GM12878 (cell line): ENCODE results near the gene INO80C. TPM values are rescaled to one million over a fixed set of nuclear protein-coding genes. Genes with fewer than 3 reads are reported as not detected.

Experiments
- ATAC-seq: fragments of 200-7000 bp; cut with Tn5 transposase; 3 replicates; pipeline ENCODE4 v1.9.1; 2020; ENCODE audit warnings: mild to moderate bottlenecking, moderate library complexity
- BruUV-seq: library from RNA; stranded (reverse); fragments of 400-500 nt; replicated peaks from 2 replicates; lab custom pipeline; 2021; lab: Mats Ljungman, UMichigan
- CTCF ChIA-PET: fragments of 300-600 bp; sonication (Branson Sonifier 250); formaldehyde crosslinking; extraction: SDS; loops from one replicate; lab custom pipeline; 2021; ENCODE audit warnings: inconsistent platforms; lab: Yijun Ruan, JAX
- POLR2A ChIA-PET: fragments of 350-600 bp; formaldehyde crosslinking; extraction: SDS; loops from one replicate; lab custom pipeline; 2021; ENCODE audit warnings: inconsistent platforms; lab: Charles Lee
- RAD21 ChIA-PET: fragments of 300-600 bp; sonication (Branson Sonifier 250); formaldehyde crosslinking; loops from one replicate; lab custom pipeline; 2023; ENCODE audit warnings: antibody characterized with exemption; ENCODE audit not compliant: unreplicated experiment; lab: Charles Lee
- SMC1A ChIA-PET: fragments of 300-600 bp; sonication (Branson Sonifier 250); formaldehyde crosslinking; loops from one replicate; lab custom pipeline; 2023; ENCODE audit not compliant: unreplicated experiment, uncharacterized antibody; lab: Charles Lee
- DNase-seq: peaks from one replicate; pipeline ENCODE4 v3.0.0-alpha.2; 2011; ENCODE audit warnings: low read depth, low spot score
- FAIRE-seq: peaks from 3 replicates; lab custom pipeline; 2011; peaks lifted over from hg19 to GRCh38; lab: Jason Lieb, UNC
- H2AFZ ChIP-seq: 2 replicates; pipeline ENCODE4 v1.6.0; 2011; ENCODE audit warnings: low read depth, low read length, control low read depth; ENCODE audit not compliant: control insufficient read depth
- H3K27ac ChIP-seq: 2 replicates; pipeline ENCODE4 v1.5.1; 2011; ENCODE audit warnings: control low read depth; ENCODE audit not compliant: control insufficient read depth, insufficient read depth
- H3K27me3 ChIP-seq, 2 experiments: replicated peaks in 1 of 2; 2 replicates each; pipeline versions ENCODE4 v1.6.0 to v1.6.1; 2011; ENCODE audit warnings: low read length in 1 of 2; ENCODE audit not compliant: control insufficient read depth in 2 of 2, insufficient read depth in 2 of 2
- H3K36me3 ChIP-seq, 2 experiments: 2 replicates each; pipeline ENCODE4 v1.5.1; 2011; ENCODE audit warnings: low read length in 1 of 2; ENCODE audit not compliant: control insufficient read depth in 2 of 2, insufficient read depth in 2 of 2
- H3K4me1 ChIP-seq: 2 replicates; pipeline ENCODE4 v1.6.1; 2011; ENCODE audit warnings: mild to moderate bottlenecking, low read length, moderate library complexity, mixed read lengths; ENCODE audit not compliant: control insufficient read depth, insufficient read depth
- H3K4me2 ChIP-seq: 2 replicates; pipeline ENCODE4 v1.6.0; 2011; ENCODE audit warnings: control low read depth; ENCODE audit not compliant: control insufficient read depth, insufficient read depth
- H3K4me3 ChIP-seq: fragments of 200-600 bp; sonication (generic); 2 replicates; pipeline ENCODE4 v1.5.1; 2016
- H3K79me2 ChIP-seq: 2 replicates; pipeline ENCODE4 v1.6.0; 2011; ENCODE audit warnings: low read length; ENCODE audit not compliant: control insufficient read depth, insufficient read depth
- H3K9ac ChIP-seq: 2 replicates; pipeline ENCODE4 v1.8.0; 2011; ENCODE audit warnings: low read length, control low read depth, mixed read lengths; ENCODE audit not compliant: control insufficient read depth, insufficient read depth
- H3K9me3 ChIP-seq: replicated peaks from 3 replicates; pipeline ENCODE4 v1.5.1; 2011; ENCODE audit warnings: mild to moderate bottlenecking, low read length; ENCODE audit not compliant: control insufficient read depth, insufficient read depth
- H4K20me1 ChIP-seq: 2 replicates; pipeline ENCODE4 v1.6.0; 2011; ENCODE audit not compliant: control insufficient read depth, insufficient read depth
- BACH1 ChIP-seq: fragments of 450-650 bp; IDR thresholded peaks from 2 replicates; pipeline ENCODE4 v1.6.1; 2017; ENCODE audit warnings: mild to moderate bottlenecking, borderline replicate concordance
- CBX3 ChIP-seq: fragments of 200-600 bp; sonication (generic); IDR thresholded peaks from 2 replicates; pipeline ENCODE4 v1.6.1; 2016; ENCODE audit warnings: low read depth, borderline replicate concordance
- DPF2 ChIP-seq: fragments of 450-650 bp; IDR thresholded peaks from 2 replicates; pipeline ENCODE4 v1.6.1; 2017; ENCODE audit warnings: mild to moderate bottlenecking
- HCFC1 ChIP-seq: fragments of 150-350 bp; IDR thresholded peaks from 2 replicates; pipeline ENCODE4 v1.6.1; 2014; ENCODE audit warnings: low read length
- HDAC2 ChIP-seq: fragments of 200-600 bp; sonication (generic); IDR thresholded peaks from 2 replicates; pipeline ENCODE4 v1.6.1; 2017
- IRF3 ChIP-seq: fragments of 450-650 bp; IDR thresholded peaks from 2 replicates; pipeline ENCODE4 v1.6.1; 2014; ENCODE audit warnings: mild to moderate bottlenecking
- LARP7 ChIP-seq: fragments of 450-650 bp; IDR thresholded peaks from 2 replicates; pipeline ENCODE4 v1.6.1; 2017; ENCODE audit warnings: mild to moderate bottlenecking
- MYC ChIP-seq: IDR thresholded peaks from 2 replicates; pipeline ENCODE4 v1.6.1; 2011; ENCODE audit warnings: mild to moderate bottlenecking, low read length, moderate library complexity, inconsistent platforms; ENCODE audit not compliant: insufficient read depth, insufficient replicate concordance, insufficient read length, severe bottlenecking
- NFXL1 ChIP-seq: fragments of 450-650 bp; IDR thresholded peaks from 2 replicates; pipeline ENCODE4 v1.6.1; 2017; ENCODE audit warnings: antibody characterized with exemption, mild to moderate bottlenecking, borderline replicate concordance
- NFYB ChIP-seq: IDR thresholded peaks from 2 replicates; pipeline ENCODE4 v1.6.1; 2011; ENCODE audit warnings: low read depth, mild to moderate bottlenecking, low read length, improper control_type of control experiment, moderate library complexity; ENCODE audit not compliant: insufficient read depth
- TCF12 ChIP-seq: IDR thresholded peaks from 2 replicates; pipeline ENCODE4 v1.6.1; 2011; ENCODE audit warnings: low read depth, mild to moderate bottlenecking, low read length
- ZBTB4 ChIP-seq: fragments of 450-650 bp; formaldehyde crosslinking; IDR thresholded peaks from 2 replicates; pipeline ENCODE4 v1.4.0; 2022; ENCODE audit warnings: mild to moderate bottlenecking, moderate library complexity
- ZBTB40 ChIP-seq: fragments of 450-650 bp; IDR thresholded peaks from 2 replicates; pipeline ENCODE4 v1.6.1; 2016; ENCODE audit warnings: mild to moderate bottlenecking, moderate library complexity, borderline replicate concordance
- ZSCAN29 ChIP-seq: fragments of 450-650 bp; IDR thresholded peaks from 2 replicates; pipeline ENCODE4 v1.6.1; 2017; ENCODE audit warnings: mild to moderate bottlenecking, moderate library complexity
- WGBS: methylation state at CpG from one replicate; pipeline ENCODE4 v1.1.6; 2016; ENCODE audit warnings: low lambda C conversion rate; ENCODE audit not compliant: insufficient replicate concordance, insufficient coverage; ENCODE audit errors: missing lambda C conversion rate; 5-methylcytosine and 5-hydroxymethylcytosine counted together
- in situ Hi-C: fragments of 300-500 bp; cut with MboI; formaldehyde crosslinking; loops from 9 replicates; pipeline ENCODE4 v1.14.3; 2018; ENCODE audit warnings: mixed read lengths
- intact Hi-C: fragments of 100-400 bp; cut with micrococcal nuclease; formaldehyde crosslinking; loops from one replicate; pipeline ENCODE4 v1.14.2; 2022; ENCODE audit not compliant: unreplicated experiment
- polyA plus RNA-seq, 11 experiments: library from polyadenylated mRNA; depleted of rRNA in 4 of 11; unstranded in 6 of 11; stranded (reverse) in 5 of 11; fragments of >200 nt; fragmentation: Nextera tagmentation in 4 of 11; fragmentation: Illumina TruSeq in 1 of 11; extraction: Ambion mirVana in 4 of 11; extraction: Trizol in 1 of 11; gene quantifications; 1 replicate in 1 of 11; 2 replicates in 10 of 11; pipeline versions ENCODE4 v1.2.1 to v1.2.3, GENCODE V29; 2011 to 2016; ENCODE audit warnings: inconsistent platforms in 2 of 11, missing spikeins in 2 of 11, low read depth in 1 of 11
- total RNA-seq, 4 experiments: library from RNA; depleted of rRNA in 3 of 4; stranded (reverse); fragments of >200 nt in 3 of 4; fragmentation: Illumina TruSeq in 1 of 4; extraction: Trizol in 1 of 4; gene quantifications; 2 replicates each; pipeline versions ENCODE4 v1.2.1 to v1.2.3, GENCODE V29; 2013 to 2021

INO80C gene
- total and polyA plus RNA-seq, 10 of the 15 experiments (the other 5 are each of a cell fraction or from before 2014, with no cell fraction given) = 9.9 to 43.2 (median 30.1) TPM

- Histone ChIP-seq H3K36me3 (no peaks in the 10 kb centered on the region), H3K4me2 (no peak overlapping the region), H3K27me3 (no peaks in the 10 kb centered on the region), H3K9ac (no peak overlapping the region), H2AFZ (no peak overlapping the region), H3K9me3 (no peaks in the 10 kb centered on the region; the same call in 1 of the 3 replicates), H3K4me3 (no peak overlapping the region), H3K79me2 (no peaks in the 10 kb centered on the region), H3K27ac (no peak overlapping the region), H3K4me1 (no peaks in the 10 kb centered on the region), H4K20me1 (no peaks in the 10 kb centered on the region)
- 57% methylated on average over 3 of the region's 3 CpGs for WGBS
- POLR2A ChIA-PET = interaction anchor here (1.1 kb wide), 1 partner anchor 9 kb away, joined by 4 read pairs; no protein-coding TSS in a partner anchor
- in situ Hi-C loops (no loop called here), intact Hi-C loops (no loop called here)
- RAD21 ChIA-PET = no interaction called here
- FAIRE-seq (no peak), DNase-seq (no peak), ATAC-seq (no peak)
- no TSS peak for BruUV-seq
- SMC1A ChIA-PET = interaction anchor here (0.5 to 1.8 kb wide), 9 partner anchors 9 to 322 kb away, joined by 3 to 5 read pairs (median 3); partner anchors contain the start of gene INO80C
- CTCF ChIA-PET = interaction anchor here (0.9 to 1.5 kb wide), 2 partner anchors 10 to 13 kb away, joined by 3 to 7 read pairs; no protein-coding TSS in a partner anchor
- no peak for TF ChIP-seq TCF12
- TF ChIP-seq IRF3 = no peak
- no peak for TF ChIP-seq MYC
- TF ChIP-seq HDAC2 = no peak
- TF ChIP-seq LARP7 = no peak
- no peak for TF ChIP-seq CBX3
- no peak for TF ChIP-seq HCFC1
- no peak for TF ChIP-seq NFXL1
- no peak for TF ChIP-seq DPF2
- no peak for TF ChIP-seq ZBTB40
- TF ChIP-seq ZSCAN29 = no peak
- no peak for TF ChIP-seq ZBTB4 (CRISPR knock-in tag)
- TF ChIP-seq NFYB = no peak
- TF ChIP-seq BACH1 = no peak
Measured at GRCh38 chr18:35422237-35422636, 75.5 kb downstream of the INO80C start.
